ENCODE measurements around the gene CLDN6. TPM values are rescaled to one million over a fixed set of nuclear protein-coding genes. Genes with fewer than 3 reads are reported as not detected.

CLDN6 gene
- total RNA-seq, 1 experiment from 2014 or later = 743 TPM

DNA sequence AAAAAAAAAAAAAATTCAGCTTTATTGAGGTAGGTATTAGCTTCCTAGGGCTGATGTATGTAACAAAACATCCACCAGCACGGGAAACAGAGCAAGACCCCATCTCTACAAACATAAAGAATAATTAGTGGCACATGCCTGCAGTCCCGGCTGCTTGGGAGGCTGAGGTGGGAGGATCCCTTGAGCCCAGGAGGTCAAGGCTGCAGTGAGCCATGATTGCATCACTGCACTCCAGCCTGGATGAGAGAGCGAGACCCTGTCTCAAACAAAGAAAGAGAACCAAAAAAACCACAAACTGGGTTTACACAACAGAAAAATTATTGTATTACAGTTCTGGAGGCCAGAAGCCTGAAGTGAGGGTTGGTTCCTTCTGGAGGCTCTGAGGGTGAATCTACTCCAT is 24.4 kb upstream of the CLDN6 start:
- no peak overlapping the region for H3K18ac ChIP-seq (ENCODE audit: insufficient read length, low read depth, low read length)
- H3K56ac ChIP-seq (ENCODE audit: insufficient read length, low read depth, low read length) = no peak overlapping the region
- Mint-ChIP-seq H3K4me1 (peaks cover 14 to 23% of the 10 kb centered on the region in 2 experiments), H3K27me3 (ENCODE audit: low read depth) (peaks cover 46% of the 10 kb centered on the region), H3K9me3 (peaks cover 0 to 3% of the 10 kb centered on the region in 2 experiments; a peak in 2 of 5 replicates), H3K4me3 (no peak overlapping the region), H3K36me3 (ENCODE audit: insufficient read depth in 1 of 3, low read depth in 3 of 3) (peaks cover 0 to 8% (median 4%) of the 10 kb centered on the region in 3 experiments; a peak in 2 of 7 replicates), H3K27ac (no peak overlapping the region; a peak in 1 of 7 replicates)
- H3K79me2 ChIP-seq (ENCODE audit: insufficient read depth, low read length) = no peaks in the 10 kb centered on the region
- TF ChIP-seq CTCF (conservative IDR thresholded peaks at IDR 0.05) = no peak
- H2BK20ac ChIP-seq (ENCODE audit: low read depth, low read length, poor library complexity, severe bottlenecking) = no peak overlapping the region
- H4K20me1 ChIP-seq (ENCODE audit: control insufficient read depth, insufficient read depth, insufficient read length) = no peaks in the 10 kb centered on the region
- no peak overlapping the region for H3K23ac ChIP-seq (ENCODE audit: insufficient read length, low read depth, low read length)
- H2BK12ac ChIP-seq (ENCODE audit: insufficient read length, low read depth, low read length) = no peak overlapping the region
- H3K27me3 ChIP-seq (ENCODE audit: insufficient read depth, low read length) = no peaks in the 10 kb centered on the region
- H2BK120ac ChIP-seq (ENCODE audit: low read depth, low read length, poor library complexity, severe bottlenecking) = no peak overlapping the region
- H3K14ac ChIP-seq (ENCODE audit: insufficient read depth, low read length) = no peak overlapping the region
- no peak overlapping the region for H4K5ac ChIP-seq (ENCODE audit: insufficient read length, low read depth, low read length)
- no peak overlapping the region for H4K91ac ChIP-seq (ENCODE audit: insufficient read length, low read depth, low read length)
- no peak overlapping the region for H3K4ac ChIP-seq (ENCODE audit: low read depth, low read length)
- no peak overlapping the region for H4K8ac ChIP-seq (replicated peaks; ENCODE audit: insufficient read length, low read depth, low read length)
- no peak for DNase-seq
- H3K9ac ChIP-seq (ENCODE audit: extremely low read depth, insufficient read length, low read length) = no peak overlapping the region
- no peak overlapping the region for H3T11ph ChIP-seq (ENCODE audit: low read length)
- no peak overlapping the region for H2AFZ ChIP-seq (ENCODE audit: low read length)
- H3K4me2 ChIP-seq (ENCODE audit: insufficient read depth, insufficient read length, low read length) = no peak overlapping the region
- H3K4me1 ChIP-seq (ENCODE audit: insufficient read depth, low read length) = no peaks in the 10 kb centered on the region; the same call in 1 of the 2 replicates
- no peak overlapping the region for H2BK5ac ChIP-seq (ENCODE audit: insufficient read length, low read length)
- no peak overlapping the region for H3K27ac ChIP-seq (ENCODE audit: insufficient read length, low read depth, low read length)
- peaks cover 18% of the 10 kb centered on the region for H3K23me2 ChIP-seq (ENCODE audit: insufficient read length, low read depth, low read length, poor library complexity, severe bottlenecking)
- H2AK5ac ChIP-seq (ENCODE audit: insufficient read length, low read length) = no peak overlapping the region
- H3K79me1 ChIP-seq (ENCODE audit: insufficient read depth, low read depth, low read length, poor library complexity, severe bottlenecking) = no peaks in the 10 kb centered on the region
- no CpG with 5 or more reads among the region's 3 CpGs for WGBS (ENCODE audit: extremely low coverage, insufficient read length, low lambda C conversion rate)
- no peak overlapping the region for H2BK15ac ChIP-seq (ENCODE audit: low read depth, low read length)
- no peaks in the 10 kb centered on the region for H3K9me3 ChIP-seq (ENCODE audit: control insufficient read depth, low read depth, low read length)

Data from H9 (cell line).